Mesendoderm (in vitro differentiated cells): ENCODE data around the gene ITGB7.
A peak's percentile ranks its signal among the peaks of the same experiment; 100 is the strongest.

Source experiments
- DNase-seq: peaks from one replicate; pipeline ENCODE4 v3.0.0; 2013
- H2AK5ac ChIP-seq: 2 replicates; pipeline ENCODE4 v1.6.1; 2013; ENCODE audit warnings: low read length, inconsistent platforms
- H2BK120ac ChIP-seq: 2 replicates; pipeline ENCODE4 v1.6.1; 2013; ENCODE audit warnings: low read depth, mild to moderate bottlenecking, low read length, moderate library complexity, mixed read lengths
- H2BK15ac ChIP-seq: replicated peaks from 2 replicates; pipeline ENCODE4 v1.6.1; 2013; ENCODE audit warnings: low read depth, mild to moderate bottlenecking, moderate library complexity
- H2BK5ac ChIP-seq: 2 replicates; pipeline ENCODE4 v1.6.1; 2013; ENCODE audit warnings: low read length, inconsistent platforms
- H3K18ac ChIP-seq: 2 replicates; pipeline ENCODE4 v1.6.1; 2013; ENCODE audit warnings: mild to moderate bottlenecking, low read length, mixed read lengths
- H3K23ac ChIP-seq: one replicate; pipeline ENCODE4 v1.6.1; 2013; ENCODE audit warnings: low read length
- H3K27ac ChIP-seq: 2 replicates; pipeline ENCODE4 v1.5.1; 2013; ENCODE audit warnings: low read depth, mild to moderate bottlenecking, inconsistent platforms, low read length, moderate library complexity
- H3K27me3 ChIP-seq: 2 replicates; pipeline ENCODE4 v1.6.1; 2013; ENCODE audit warnings: low read length, control low read depth, mild to moderate bottlenecking, inconsistent platforms; ENCODE audit not compliant: insufficient read depth, poor library complexity
- H3K36me3 ChIP-seq: 2 replicates; pipeline ENCODE4 v1.6.1; 2013; ENCODE audit warnings: low read length, inconsistent platforms; ENCODE audit not compliant: control insufficient read depth, insufficient read depth
- H3K4ac ChIP-seq: one replicate; pipeline ENCODE4 v1.6.1; 2013; ENCODE audit warnings: low read depth, mild to moderate bottlenecking, low read length, moderate library complexity
- H3K4me1 ChIP-seq: 2 replicates; pipeline ENCODE4 v1.6.1; 2013; ENCODE audit warnings: low read depth, low read length, inconsistent platforms; ENCODE audit not compliant: control insufficient read depth
- H3K4me2 ChIP-seq: 2 replicates; pipeline ENCODE4 v1.6.1; 2013; ENCODE audit warnings: low read length
- H3K4me3 ChIP-seq: 2 replicates; pipeline ENCODE4 v1.5.1; 2013; ENCODE audit warnings: mild to moderate bottlenecking, low read length
- H3K56ac ChIP-seq: one replicate; pipeline ENCODE4 v1.6.1; 2013; ENCODE audit warnings: low read length
- H3K79me1 ChIP-seq: 2 replicates; pipeline ENCODE4 v1.6.1; 2013; ENCODE audit warnings: low read length, inconsistent platforms
- H3K79me2 ChIP-seq: 2 replicates; pipeline ENCODE4 v1.6.1; 2013; ENCODE audit warnings: mild to moderate bottlenecking, low read length; ENCODE audit not compliant: control insufficient read depth, insufficient read depth
- H3K9ac ChIP-seq: 2 replicates; pipeline ENCODE4 v1.6.1; 2013; ENCODE audit warnings: low read length, inconsistent platforms
- H4K5ac ChIP-seq: one replicate; pipeline ENCODE4 v1.6.1; 2013; ENCODE audit warnings: low read length
- H4K8ac ChIP-seq: one replicate; pipeline ENCODE4 v1.6.1; 2013; ENCODE audit warnings: low read depth, mild to moderate bottlenecking, control low read depth, low read length, moderate library complexity
- WGBS: extraction: QIAGEN DNeasy Blood & Tissue Kit; methylation state at CpG from one replicate; pipeline ENCODE4 v1.1.7; 2013; ENCODE audit warnings: low lambda C conversion rate, missing lambda C conversion rate; ENCODE audit not compliant: insufficient coverage; ENCODE audit errors: extremely low coverage; 5-methylcytosine and 5-hydroxymethylcytosine counted together

ITGB7 gene

DNA sequence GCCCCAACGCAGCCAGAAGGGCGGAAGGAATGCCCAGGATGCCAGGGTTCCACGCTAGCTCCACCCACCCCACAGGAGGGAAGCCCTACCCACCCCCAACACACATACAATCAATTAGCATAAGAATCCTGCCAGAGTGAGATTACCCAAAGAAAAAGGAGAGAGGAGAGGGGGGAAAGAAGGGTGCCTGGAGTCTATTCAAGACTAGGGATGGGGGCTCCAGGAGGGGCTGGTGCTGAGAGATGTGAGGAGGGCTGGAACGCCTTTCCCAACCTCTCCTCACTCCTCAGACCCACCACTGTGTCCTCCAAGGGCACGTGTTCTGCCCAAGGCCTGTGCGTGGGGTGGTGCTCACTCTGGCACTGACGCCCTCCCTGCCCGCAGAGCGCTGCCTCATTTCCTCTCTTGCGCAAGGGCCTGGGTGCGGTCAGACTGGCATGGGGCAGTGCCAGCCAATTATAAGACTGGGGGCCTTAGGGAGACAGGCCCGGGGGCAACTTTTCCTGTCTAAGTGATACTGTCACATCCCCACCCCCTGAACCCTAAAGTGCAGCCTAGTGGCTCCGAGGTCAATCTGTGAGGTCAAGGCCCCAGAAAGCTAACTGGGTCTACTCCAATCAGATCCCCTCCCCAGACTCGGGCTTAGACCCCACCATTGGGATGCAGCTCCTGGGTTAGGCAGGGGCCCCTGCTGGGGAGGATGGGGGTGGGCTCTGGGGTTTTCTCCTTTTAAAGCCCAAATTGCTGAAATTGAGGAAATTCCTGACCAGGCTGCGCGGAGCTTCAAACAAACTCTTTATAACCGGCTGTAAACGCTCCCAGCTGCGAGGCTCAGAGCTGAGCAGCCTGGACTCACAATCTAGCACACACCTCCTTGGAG lies 10.2 kb upstream of the ITGB7 start:
- Histone ChIP-seq H3K4ac (peak overlapping the region; percentile 5), H2BK15ac (no peak overlapping the region), H3K56ac (peak overlapping the region; percentile 93), H4K8ac (peak overlapping the region; percentile 87), H3K9ac (peak overlapping the region; percentile 82), H3K23ac (peak overlapping the region; percentile 98), H3K4me3 (peak overlapping the region; percentile 2), H4K5ac (no peak overlapping the region), H3K36me3 (peaks cover 6% of the 10 kb centered on the region), H3K4me2 (peak overlapping the region; percentile 71), H3K4me1 (peaks cover 44% of the 10 kb centered on the region), H3K79me2 (peaks cover 21% of the 10 kb centered on the region), H3K79me1 (peaks cover 18% of the 10 kb centered on the region), H2BK120ac (peak overlapping the region; percentile 16), H2AK5ac (peak overlapping the region; percentile 88), H2BK5ac (peak overlapping the region; percentile 93), H3K27ac (peak overlapping the region; percentile 40), H3K18ac (peak overlapping the region; percentile 28), H3K27me3 (no peaks in the 10 kb centered on the region)
- no CpG with 5 or more reads among the region's 19 CpGs for WGBS
- peak; percentile 80 for DNase-seq

DNA sequence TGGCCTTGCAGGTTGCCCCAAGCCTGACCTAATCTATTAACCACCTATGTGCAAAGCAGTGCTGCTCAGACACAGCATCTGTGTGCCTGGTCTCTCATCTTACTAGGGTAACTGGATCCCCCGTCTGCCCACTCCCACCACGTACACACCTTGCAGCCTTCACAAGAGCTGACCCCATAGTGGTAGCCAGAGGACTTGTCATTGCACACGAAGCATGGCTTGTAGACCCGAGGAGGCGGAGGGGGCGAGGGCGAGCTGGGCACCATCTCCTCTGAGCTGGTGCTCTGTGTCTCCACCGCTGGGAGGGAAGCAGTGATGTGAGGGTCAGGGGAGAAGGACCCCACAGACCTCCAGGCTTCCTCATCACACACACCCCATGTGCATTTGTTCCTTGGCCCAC lies 8.4 kb upstream of the ITGB7 start:
- Histone ChIP-seq H3K23ac (peak overlapping the region; percentile 1), H2BK5ac (peak overlapping the region; percentile 91), H3K27me3 (no peaks in the 10 kb centered on the region), H3K4ac (no peak overlapping the region), H3K79me2 (peaks cover 21% of the 10 kb centered on the region), H3K18ac (no peak overlapping the region), H4K5ac (peak overlapping the region; percentile 7), H3K4me1 (peaks cover 44% of the 10 kb centered on the region), H3K9ac (peak overlapping the region; percentile 3), H2AK5ac (peak overlapping the region; percentile 88), H2BK15ac (no peak overlapping the region), H4K8ac (no peak overlapping the region), H3K4me3 (no peak overlapping the region), H3K79me1 (peaks cover 18% of the 10 kb centered on the region), H3K4me2 (no peak overlapping the region), H2BK120ac (no peak overlapping the region), H3K36me3 (peaks cover 10% of the 10 kb centered on the region), H3K27ac (peak overlapping the region; percentile 16), H3K56ac (peak overlapping the region; percentile 66)
- no peak for DNase-seq
- WGBS, result no CpG with 5 or more reads among the region's 8 CpGs

DNA sequence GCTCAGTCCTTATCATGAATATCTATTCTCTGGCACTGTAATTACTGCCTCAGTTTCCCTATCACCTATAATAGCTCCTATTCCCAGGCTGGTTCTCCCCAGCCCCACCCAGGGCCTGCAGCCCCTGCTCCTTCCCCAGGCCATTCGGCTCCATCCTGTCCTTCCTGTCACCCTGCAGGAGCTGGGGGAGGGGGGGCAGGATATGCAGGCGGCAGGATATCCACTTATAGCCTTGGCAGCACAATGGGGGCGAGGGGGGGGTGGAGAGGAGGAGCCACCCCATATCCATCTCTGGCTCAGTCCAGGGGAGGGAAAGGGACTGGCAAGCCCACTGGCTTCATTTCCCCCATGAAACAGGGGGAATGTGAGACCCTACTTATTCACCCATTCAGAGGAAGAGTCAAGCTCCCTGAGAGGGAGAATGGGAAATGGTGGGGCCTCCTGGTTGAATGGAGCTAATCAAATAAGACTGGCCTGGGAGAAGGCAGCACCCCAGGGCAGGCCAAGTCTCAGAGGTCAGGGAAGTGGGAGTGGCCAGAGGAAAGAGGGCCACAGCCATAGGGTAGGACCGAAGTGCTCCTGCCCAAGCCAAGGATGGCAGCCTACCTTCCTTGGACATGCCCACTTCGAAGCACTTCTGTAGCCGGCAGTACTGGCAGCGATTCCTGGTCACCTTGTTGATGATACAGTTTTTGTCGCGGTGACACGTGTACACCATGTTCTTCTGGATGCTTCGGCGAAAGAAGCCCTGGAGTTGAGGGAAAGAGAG lies 7.8 kb upstream of the ITGB7 start:
- H3K79me2 ChIP-seq, result peaks cover 21% of the 10 kb centered on the region
- peak overlapping the region; percentile 24 for H3K4ac ChIP-seq
- H3K4me1 ChIP-seq, result peaks cover 44% of the 10 kb centered on the region
- no peak overlapping the region for H3K4me2 ChIP-seq
- no peak overlapping the region for H2BK120ac ChIP-seq
- peak overlapping the region; percentile 88 for H2AK5ac ChIP-seq
- H2BK15ac ChIP-seq, result no peak overlapping the region
- H4K8ac ChIP-seq, result no peak overlapping the region
- peak overlapping the region; percentile 20 for H3K18ac ChIP-seq
- peak; percentile 81 for DNase-seq
- H3K9ac ChIP-seq, result peak overlapping the region; percentile 32
- no peaks in the 10 kb centered on the region for H3K27me3 ChIP-seq
- WGBS, result no CpG with 5 or more reads among the region's 12 CpGs
- peak overlapping the region; percentile 7 for H4K5ac ChIP-seq
- peak overlapping the region; percentile 91 for H2BK5ac ChIP-seq
- peak overlapping the region; percentile 86 for H3K56ac ChIP-seq
- peak overlapping the region; percentile 1 for H3K23ac ChIP-seq
- H3K36me3 ChIP-seq, result peaks cover 10% of the 10 kb centered on the region
- H3K4me3 ChIP-seq, result no peak overlapping the region
- H3K79me1 ChIP-seq, result peaks cover 18% of the 10 kb centered on the region
- peak overlapping the region; percentile 16 for H3K27ac ChIP-seq

DNA sequence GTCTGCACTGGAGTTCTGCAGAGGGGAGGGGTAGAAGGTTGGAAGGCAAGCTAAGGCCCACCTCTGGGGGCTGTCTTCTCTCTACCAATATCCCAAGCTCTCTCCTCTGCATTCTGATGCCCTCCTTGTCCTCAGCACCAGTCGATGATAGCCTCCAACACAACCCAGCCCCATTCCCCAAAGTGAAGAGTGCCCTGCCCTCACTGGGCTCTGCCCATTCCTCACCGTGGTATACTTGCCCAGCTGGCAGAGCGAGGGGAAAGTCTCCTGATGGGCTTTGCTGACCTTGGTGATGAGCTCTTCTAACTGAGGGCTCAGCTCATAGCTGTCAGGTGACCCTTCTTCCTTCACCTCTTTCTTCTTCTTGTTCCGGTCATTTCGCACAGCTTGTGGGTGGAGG lies 7.2 kb upstream of the ITGB7 start:
- WGBS, result no CpG with 5 or more reads among the region's 5 CpGs

DNA sequence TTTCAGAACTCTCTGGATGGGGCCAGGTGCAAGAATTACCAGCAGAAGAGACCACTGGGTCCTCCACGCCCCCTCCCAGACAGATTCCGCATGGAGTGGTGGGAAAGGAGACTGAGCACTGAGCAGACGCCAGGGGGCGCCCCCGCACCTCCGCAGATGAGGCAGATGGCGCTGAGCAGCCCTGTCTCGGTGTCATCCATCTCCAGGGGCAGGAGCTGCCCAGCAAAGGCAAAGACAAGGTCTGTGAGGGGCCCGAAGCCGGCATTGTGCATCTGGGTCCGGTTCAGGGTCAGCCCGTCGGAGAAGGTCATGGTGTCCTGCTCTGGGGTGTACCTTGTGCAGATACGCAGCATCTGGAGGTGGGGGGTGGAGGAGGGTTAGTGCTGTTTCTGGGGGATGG lies 6.3 kb upstream of the ITGB7 start:
- Histone ChIP-seq H3K79me2 (peaks cover 10% of the 10 kb centered on the region), H3K4me2 (no peak overlapping the region), H2BK5ac (peak overlapping the region; percentile 90)

More for the DNA sequence above, 7.2 kb upstream of the ITGB7 start:
- H3K79me2 ChIP-seq, result peaks cover 16% of the 10 kb centered on the region
- no peak overlapping the region for H3K23ac ChIP-seq
- peak overlapping the region; percentile 7 for H4K5ac ChIP-seq
- H3K9ac ChIP-seq, result peak overlapping the region; percentile 32
- no peak overlapping the region for H4K8ac ChIP-seq
- no peak overlapping the region for H2BK15ac ChIP-seq
- peak overlapping the region; percentile 25 for H3K27ac ChIP-seq
- peak overlapping the region; percentile 86 for H3K56ac ChIP-seq
- H3K27me3 ChIP-seq, result no peaks in the 10 kb centered on the region
- DNase-seq, result no peak
- peaks cover 13% of the 10 kb centered on the region for H3K79me1 ChIP-seq
- peak overlapping the region; percentile 66 for H2AK5ac ChIP-seq
- H3K4me3 ChIP-seq, result no peak overlapping the region
- H3K18ac ChIP-seq, result no peak overlapping the region
- H2BK5ac ChIP-seq, result peak overlapping the region; percentile 90
- peaks cover 10% of the 10 kb centered on the region for H3K36me3 ChIP-seq
- H3K4ac ChIP-seq, result no peak overlapping the region
- no peak overlapping the region for H2BK120ac ChIP-seq
- peaks cover 44% of the 10 kb centered on the region for H3K4me1 ChIP-seq
- no peak overlapping the region for H3K4me2 ChIP-seq

More for the DNA sequence above, 6.3 kb upstream of the ITGB7 start:
- Histone ChIP-seq H3K36me3 (peaks cover 10% of the 10 kb centered on the region), H3K4ac (no peak overlapping the region), H2BK120ac (no peak overlapping the region), H3K4me3 (no peak overlapping the region), H3K18ac (no peak overlapping the region), H3K79me1 (peaks cover 13% of the 10 kb centered on the region), H3K9ac (peak overlapping the region; percentile 32), H3K27me3 (no peaks in the 10 kb centered on the region), H3K4me1 (peaks cover 46% of the 10 kb centered on the region), H3K56ac (peak overlapping the region; percentile 86), H4K5ac (no peak overlapping the region), H3K27ac (no peak overlapping the region), H3K23ac (no peak overlapping the region), H4K8ac (no peak overlapping the region), H2AK5ac (peak overlapping the region; percentile 94), H2BK15ac (no peak overlapping the region)
- WGBS, result no CpG with 5 or more reads among the region's 14 CpGs
- DNase-seq, result peak; percentile 89
